ENCODE measurements around the gene TALDO1.
A peak's percentile ranks its signal among the peaks of the same experiment; 100 is the strongest.

TALDO1 gene

DNA sequence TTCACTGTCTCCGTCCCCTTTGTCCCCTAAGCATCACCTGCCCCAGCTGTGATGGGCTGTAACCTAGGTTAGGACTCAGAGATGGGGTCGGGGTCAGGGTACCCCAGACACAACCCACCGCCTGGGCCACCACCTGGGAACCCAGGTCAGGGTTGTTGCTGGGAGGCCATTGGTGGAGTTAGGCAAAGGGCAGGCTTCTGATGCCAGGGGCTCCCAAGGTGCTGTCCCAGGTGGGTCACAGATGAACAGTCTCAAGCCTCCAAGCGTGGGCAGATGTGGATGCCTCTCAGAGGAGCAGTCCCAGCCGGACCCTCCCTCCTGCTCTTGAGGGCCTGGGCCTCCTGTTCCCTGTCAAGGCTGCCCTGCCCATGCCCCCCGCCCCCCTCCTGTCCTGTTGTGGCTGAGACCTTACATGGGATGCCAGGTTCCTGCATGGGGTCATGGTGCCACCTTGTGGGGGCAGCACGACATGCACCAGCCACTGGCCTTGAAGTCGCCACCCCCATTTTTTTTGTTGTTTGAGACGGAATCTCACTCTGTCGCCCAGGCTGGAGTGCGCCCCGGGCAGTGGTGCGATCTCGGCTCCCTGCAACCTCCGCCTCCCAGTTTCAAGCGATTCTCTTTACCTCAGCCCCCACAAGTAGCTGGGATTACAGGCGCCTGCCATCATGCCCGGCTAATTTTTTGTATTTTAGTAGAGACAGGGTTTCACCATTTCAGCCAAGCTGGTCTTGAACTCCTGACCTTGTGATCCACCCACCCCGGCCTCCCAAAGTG lies 17.9 kb downstream of the TALDO1 start:
- no peak overlapping the region for H3K27ac Mint-ChIP-seq
- DNase-seq (ENCODE audit: low spot score) = peak; percentile 38
- no peaks in the 10 kb centered on the region for H3K27me3 Mint-ChIP-seq (ENCODE audit: low read depth)
- peaks cover 30% of the 10 kb centered on the region for H3K36me3 Mint-ChIP-seq (ENCODE audit: low read depth)
- peaks cover 3% of the 10 kb centered on the region for H3K4me1 Mint-ChIP-seq (ENCODE audit: low read depth)
- H3K9me3 Mint-ChIP-seq = no peaks in the 10 kb centered on the region
- H3K4me3 Mint-ChIP-seq = no peak overlapping the region

DNA sequence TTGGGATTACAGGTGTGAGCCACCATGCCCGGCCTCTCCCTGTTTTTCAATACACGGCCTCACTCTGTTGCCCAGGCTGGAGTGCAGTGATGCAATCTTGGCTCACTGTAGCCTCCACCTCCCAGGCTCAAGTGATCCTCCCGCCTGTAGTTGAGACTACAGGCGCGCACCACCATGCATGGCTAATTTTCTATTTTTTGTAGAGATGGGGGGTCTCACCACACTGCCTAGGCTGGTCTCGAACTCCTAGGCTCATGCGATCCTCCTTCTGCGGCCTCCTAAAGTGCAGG lies 18.5 kb downstream of the TALDO1 start:
- Mint-ChIP-seq H3K9me3 (no peaks in the 10 kb centered on the region), H3K27me3 (ENCODE audit: low read depth) (no peaks in the 10 kb centered on the region), H3K27ac (no peak overlapping the region), H3K36me3 (ENCODE audit: low read depth) (peaks cover 29% of the 10 kb centered on the region), H3K4me1 (ENCODE audit: low read depth) (peaks cover 3% of the 10 kb centered on the region), H3K4me3 (no peak overlapping the region)
- no peak for DNase-seq (ENCODE audit: low spot score)

GRCh38 chr11:766106-766935 lies 19.1 kb downstream of the TALDO1 start:
- no peak overlapping the region for H3K27ac Mint-ChIP-seq
- H3K4me1 Mint-ChIP-seq (ENCODE audit: low read depth) = peaks cover 3% of the 10 kb centered on the region

GRCh38 chr11:766936-767210 lies 19.6 kb downstream of the TALDO1 start:
- H3K36me3 Mint-ChIP-seq (ENCODE audit: low read depth) = peaks cover 23% of the 10 kb centered on the region
- no peak for DNase-seq (ENCODE audit: low spot score)
- H3K4me3 Mint-ChIP-seq = no peak overlapping the region
- no peaks in the 10 kb centered on the region for H3K9me3 Mint-ChIP-seq
- H3K27ac Mint-ChIP-seq = no peak overlapping the region
- no peaks in the 10 kb centered on the region for H3K27me3 Mint-ChIP-seq (ENCODE audit: low read depth)
- peaks cover 3% of the 10 kb centered on the region for H3K4me1 Mint-ChIP-seq (ENCODE audit: low read depth)

More at GRCh38 chr11:766106-766935, 19.1 kb downstream of the TALDO1 start:
- H3K9me3 Mint-ChIP-seq = no peaks in the 10 kb centered on the region
- peaks cover 27% of the 10 kb centered on the region for H3K36me3 Mint-ChIP-seq (ENCODE audit: low read depth)
- H3K27me3 Mint-ChIP-seq (ENCODE audit: low read depth) = no peaks in the 10 kb centered on the region
- no peak overlapping the region for H3K4me3 Mint-ChIP-seq
- no peak for DNase-seq (ENCODE audit: low spot score)

DNA sequence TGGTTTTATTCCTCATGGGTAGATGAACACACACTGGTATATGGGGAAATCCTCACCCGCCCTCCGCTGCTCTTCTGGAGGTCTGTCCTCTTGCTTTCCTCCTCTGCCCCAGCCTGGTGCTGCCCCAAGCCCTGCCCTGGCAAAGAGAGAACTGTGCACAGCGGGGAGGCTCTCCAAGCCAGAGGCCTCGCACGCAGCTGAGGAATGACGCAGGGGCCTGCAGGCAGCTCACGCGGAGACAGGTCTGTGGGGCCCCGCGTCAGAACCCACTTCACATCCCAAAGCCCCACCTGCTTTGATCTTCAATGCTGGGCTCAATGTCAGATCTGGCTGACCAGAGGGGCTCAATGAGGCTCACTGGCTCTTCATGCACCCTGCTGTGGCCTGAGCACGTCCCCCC lies 20.0 kb downstream of the TALDO1 start:
- Mint-ChIP-seq H3K4me3 (no peak overlapping the region), H3K27ac (no peak overlapping the region), H3K9me3 (no peaks in the 10 kb centered on the region), H3K36me3 (ENCODE audit: low read depth) (peaks cover 23% of the 10 kb centered on the region), H3K27me3 (ENCODE audit: low read depth) (no peaks in the 10 kb centered on the region), H3K4me1 (ENCODE audit: low read depth) (peaks cover 2% of the 10 kb centered on the region)
- DNase-seq (ENCODE audit: low spot score) = no peak

DNA sequence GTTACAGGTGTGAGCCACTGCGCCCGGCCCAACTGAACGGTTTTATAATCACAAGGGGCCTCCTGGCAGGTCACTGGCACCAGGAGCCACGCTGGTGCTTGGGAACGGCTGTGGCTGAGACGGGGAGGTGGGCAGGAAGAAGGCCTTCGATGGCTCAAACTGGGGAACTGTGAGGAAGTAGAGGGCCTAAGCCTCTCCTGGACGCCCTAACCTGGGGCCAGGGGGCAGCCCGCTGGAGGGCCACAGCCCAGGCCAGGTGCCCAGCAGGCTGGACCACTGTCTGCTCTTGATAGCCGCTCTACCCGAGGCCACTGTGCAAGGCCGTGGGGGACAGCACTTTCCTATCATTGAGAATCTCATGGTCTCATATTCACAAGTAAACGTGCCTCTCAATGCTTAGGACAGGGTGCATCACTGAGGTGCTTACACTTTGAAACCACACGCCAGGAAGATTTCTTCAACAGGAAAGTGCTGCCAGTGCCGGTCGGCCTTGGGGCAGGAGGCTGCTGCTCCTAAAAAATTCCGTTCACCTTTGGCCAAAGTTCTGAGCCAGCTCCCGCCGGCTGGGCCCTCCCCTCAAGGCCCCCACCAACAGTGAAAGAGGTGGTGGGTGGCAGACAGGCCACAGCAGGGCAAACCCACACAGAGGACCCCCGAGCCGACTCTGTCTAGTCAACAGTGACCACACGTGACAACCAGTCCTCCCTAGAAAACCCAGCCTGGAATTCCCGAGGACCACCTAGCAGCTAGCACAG lies 22.8 kb downstream of the TALDO1 start:
- no peaks in the 10 kb centered on the region for H3K9me3 Mint-ChIP-seq
- no peaks in the 10 kb centered on the region for H3K4me1 Mint-ChIP-seq (ENCODE audit: low read depth)
- H3K36me3 Mint-ChIP-seq (ENCODE audit: low read depth) = peaks cover 15% of the 10 kb centered on the region
- H3K27me3 Mint-ChIP-seq (ENCODE audit: low read depth) = no peaks in the 10 kb centered on the region
- H3K4me3 Mint-ChIP-seq = no peak overlapping the region
- H3K27ac Mint-ChIP-seq = no peak overlapping the region
- no peak for DNase-seq (ENCODE audit: low spot score)

DNA sequence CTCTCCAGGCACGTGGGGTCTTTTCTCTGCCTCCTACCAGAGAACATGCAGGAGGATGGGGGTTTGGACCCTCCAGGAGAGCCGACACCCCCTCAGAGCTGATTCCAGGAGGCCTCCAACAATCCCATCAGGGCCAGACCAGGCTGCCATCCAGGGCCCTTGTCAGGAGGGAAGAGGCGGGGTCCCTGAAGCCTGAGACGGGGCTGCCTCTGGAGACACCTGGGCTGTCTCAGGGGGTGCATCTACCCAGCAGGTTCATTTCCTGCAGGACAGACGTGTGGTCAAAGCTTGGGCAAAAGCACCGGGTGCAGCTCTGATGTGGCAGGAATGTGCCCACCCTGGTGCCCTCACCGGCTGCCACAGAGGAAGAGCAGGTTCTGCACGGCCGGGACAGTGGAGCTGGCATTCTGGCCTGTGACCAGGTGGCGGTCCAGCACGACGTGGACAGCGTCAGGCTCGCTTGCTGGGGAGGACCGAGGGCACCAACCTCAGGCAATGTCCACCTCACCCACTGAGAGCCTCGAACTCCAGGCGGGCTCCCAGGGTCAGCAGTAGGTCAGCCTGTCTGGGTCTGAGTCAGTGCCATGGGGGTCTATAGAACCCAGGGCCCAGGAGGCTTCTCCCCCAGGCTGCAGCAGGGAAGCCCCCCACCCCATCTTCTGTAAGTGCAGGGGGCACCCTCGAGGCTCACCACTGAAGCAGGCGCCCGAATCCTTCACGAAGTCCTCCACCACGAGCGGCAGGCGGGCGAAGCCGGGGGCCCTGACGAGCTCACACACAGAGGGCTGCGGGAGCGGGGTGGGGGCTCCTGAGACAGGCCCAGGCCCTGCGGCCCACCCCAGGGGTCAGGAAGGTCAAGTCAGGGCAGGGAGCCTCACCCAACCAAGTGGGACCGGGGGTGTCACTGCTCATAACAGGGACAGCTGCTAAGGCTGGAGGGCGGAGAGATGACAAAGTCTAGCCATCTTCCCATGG lies 23.7 kb downstream of the TALDO1 start:
- no peaks in the 10 kb centered on the region for H3K27me3 Mint-ChIP-seq (ENCODE audit: low read depth)
- DNase-seq (ENCODE audit: low spot score) = no peak
- H3K9me3 Mint-ChIP-seq = no peaks in the 10 kb centered on the region
- peaks cover 2% of the 10 kb centered on the region for H3K4me1 Mint-ChIP-seq (ENCODE audit: low read depth)
- H3K36me3 Mint-ChIP-seq (ENCODE audit: low read depth) = peaks cover 9% of the 10 kb centered on the region
- H3K4me3 Mint-ChIP-seq = no peak overlapping the region
- no peak overlapping the region for H3K27ac Mint-ChIP-seq

DNA sequence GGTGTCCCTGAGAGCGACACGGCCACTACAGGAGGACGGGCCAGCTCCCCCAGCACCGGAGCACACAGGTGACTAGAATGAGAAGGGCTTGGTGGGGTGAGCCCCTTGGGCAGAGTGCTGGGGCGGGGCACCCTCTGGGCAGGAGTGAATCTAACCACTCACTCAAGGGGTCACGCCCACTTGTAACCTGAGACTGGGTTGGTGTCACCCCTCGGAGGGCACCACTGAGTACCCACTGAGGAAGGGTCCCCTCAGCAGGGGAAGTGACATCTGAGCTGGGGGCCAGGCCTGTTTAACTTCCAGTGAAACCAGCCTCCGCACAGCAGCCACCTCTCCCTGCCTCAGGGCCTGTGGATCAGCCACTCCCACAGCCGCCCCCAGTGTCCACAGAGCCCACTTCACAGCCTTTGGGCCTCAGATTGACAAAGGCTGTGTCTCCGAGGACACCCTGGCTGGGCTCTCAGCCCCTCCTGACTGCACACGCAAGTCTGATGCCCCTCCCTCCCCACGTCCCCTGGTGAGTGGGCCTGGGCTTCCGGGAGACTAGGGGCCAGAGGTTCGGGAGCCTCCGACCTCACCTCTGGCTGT lies 24.4 kb downstream of the TALDO1 start:
- Mint-ChIP-seq H3K27me3 (ENCODE audit: low read depth) (no peaks in the 10 kb centered on the region), H3K36me3 (ENCODE audit: low read depth) (peaks cover 4% of the 10 kb centered on the region), H3K27ac (no peak overlapping the region), H3K4me1 (ENCODE audit: low read depth) (peaks cover 8% of the 10 kb centered on the region), H3K9me3 (no peaks in the 10 kb centered on the region), H3K4me3 (no peak overlapping the region)
- no peak for DNase-seq (ENCODE audit: low spot score)

GRCh38 chr11:772429-773390 lies 25.4 kb downstream of the TALDO1 start:
- H3K36me3 Mint-ChIP-seq (ENCODE audit: low read depth) = peaks cover 1% of the 10 kb centered on the region
- no peaks in the 10 kb centered on the region for H3K27me3 Mint-ChIP-seq (ENCODE audit: low read depth)
- no peak overlapping the region for H3K27ac Mint-ChIP-seq
- no peaks in the 10 kb centered on the region for H3K9me3 Mint-ChIP-seq
- no peak for DNase-seq (ENCODE audit: low spot score)
- H3K4me1 Mint-ChIP-seq (ENCODE audit: low read depth) = peaks cover 8% of the 10 kb centered on the region
- no peak overlapping the region for H3K4me3 Mint-ChIP-seq

DNA sequence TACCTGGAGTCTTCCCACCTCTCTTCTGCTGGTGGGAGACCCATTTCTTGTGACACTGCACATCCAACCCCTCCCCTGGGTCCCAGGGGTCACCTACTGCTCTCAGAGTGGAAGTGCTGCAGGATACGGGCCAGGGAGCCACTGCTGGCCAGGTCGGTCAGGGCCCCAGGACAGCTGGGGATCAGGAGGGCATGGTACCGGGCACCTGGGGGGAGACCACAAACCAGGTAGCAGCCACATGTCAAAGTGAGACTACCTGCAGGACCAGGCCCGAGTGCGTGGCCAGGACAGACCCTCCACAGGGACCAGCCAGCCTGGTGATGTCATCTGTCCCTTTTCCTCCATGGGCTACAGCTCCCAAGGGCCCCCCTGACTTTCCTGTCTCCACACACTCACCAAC lies 26.2 kb downstream of the TALDO1 start:
- Mint-ChIP-seq H3K9me3 (no peaks in the 10 kb centered on the region), H3K36me3 (ENCODE audit: low read depth) (peaks cover 1% of the 10 kb centered on the region), H3K4me3 (no peak overlapping the region), H3K4me1 (ENCODE audit: low read depth) (peaks cover 8% of the 10 kb centered on the region), H3K27me3 (ENCODE audit: low read depth) (no peaks in the 10 kb centered on the region), H3K27ac (no peak overlapping the region)
- DNase-seq (ENCODE audit: low spot score) = no peak

GRCh38 chr11:773830-774229 lies 26.6 kb downstream of the TALDO1 start:
- Mint-ChIP-seq H3K27me3 (ENCODE audit: low read depth) (no peaks in the 10 kb centered on the region), H3K4me3 (no peak overlapping the region), H3K27ac (no peak overlapping the region), H3K4me1 (ENCODE audit: low read depth) (peaks cover 9% of the 10 kb centered on the region), H3K36me3 (ENCODE audit: low read depth) (peaks cover 1% of the 10 kb centered on the region), H3K9me3 (no peaks in the 10 kb centered on the region)
- no peak for DNase-seq (ENCODE audit: low spot score)

GRCh38 chr11:774873-775592 lies 27.8 kb downstream of the TALDO1 start:
- Mint-ChIP-seq H3K9me3 (no peaks in the 10 kb centered on the region), H3K27me3 (ENCODE audit: low read depth) (no peaks in the 10 kb centered on the region), H3K27ac (no peak overlapping the region), H3K4me1 (ENCODE audit: low read depth) (peaks cover 14% of the 10 kb centered on the region), H3K36me3 (ENCODE audit: low read depth) (peaks cover 1% of the 10 kb centered on the region), H3K4me3 (peak overlapping the region; percentile 39)
- DNase-seq (ENCODE audit: low spot score) = no peak
